PFSK-1 (cell line): ENCODE results near the gene TMEM87B.

ENCODE experiments used
- FOXP2 ChIP-seq: optimal IDR thresholded peaks from 2 replicates; pipeline ENCODE3; 2011; ENCODE audit warnings: borderline replicate concordance, control low read depth, inconsistent platforms; ENCODE audit not compliant: insufficient read depth; ENCODE audit errors: extremely low read length, extremely low read depth
- POLR2AphosphoS5 ChIP-seq: IDR thresholded peaks from 2 replicates; pipeline ENCODE4 v1.6.1; 2012; ENCODE audit warnings: low read depth, mild to moderate bottlenecking, control low read depth, low read length, moderate library complexity
- SIN3A ChIP-seq: IDR thresholded peaks from 2 replicates; pipeline ENCODE4 v1.6.1; 2012; ENCODE audit warnings: mild to moderate bottlenecking, low read length, moderate library complexity, borderline replicate concordance; ENCODE audit not compliant: insufficient read depth
- TAF1 ChIP-seq: IDR thresholded peaks from 2 replicates; pipeline ENCODE4 v1.6.1; 2012; ENCODE audit warnings: low read length, control low read depth, borderline replicate concordance; ENCODE audit not compliant: insufficient read depth
- TF ChIP-seq, protein P1 (sequence below), 2 experiments: IDR thresholded peaks; 2 replicates each; pipeline versions ENCODE4 v1.6.1 to v1.8.0; 2011 to 2012; ENCODE audit warnings: low read depth in 2 of 2, low read length in 2 of 2, control low read depth in 1 of 2, inconsistent platforms in 1 of 2, mild to moderate bottlenecking in 1 of 2, moderate library complexity in 1 of 2; ENCODE audit not compliant: insufficient read depth in 1 of 2

The TMEM87B gene

DNA sequence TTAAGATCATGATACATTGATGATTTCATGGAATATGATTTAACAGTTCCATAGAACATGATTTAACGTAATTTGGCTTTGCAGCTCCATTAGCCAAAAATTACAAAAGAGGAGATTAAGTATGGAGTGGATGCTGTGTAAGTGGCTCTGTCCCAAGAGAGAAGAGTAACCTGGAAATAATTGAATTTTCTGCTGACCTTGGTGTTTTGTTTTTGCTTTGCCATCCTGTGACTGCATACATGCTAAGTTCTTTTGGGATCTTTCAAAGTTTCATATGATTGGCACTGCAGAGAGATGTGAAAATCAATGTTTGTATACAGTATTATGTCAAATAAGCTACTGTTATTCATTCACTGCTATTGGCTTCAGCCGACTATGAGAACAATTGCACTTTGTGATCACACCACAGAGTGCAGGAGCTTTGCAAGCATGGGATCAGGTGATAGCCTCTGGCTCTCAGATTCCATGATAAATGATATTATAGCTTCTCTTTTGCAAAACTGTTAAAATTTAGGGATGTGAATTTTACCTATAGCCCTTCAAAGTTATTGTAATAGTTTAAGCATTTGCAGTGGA, 46.1 kb upstream of the TMEM87B start:
- no peak for TF ChIP-seq TAF1
- no peak for TF ChIP-seq FOXP2
- no peak for TF ChIP-seq SIN3A
- TF ChIP-seq, protein P1, sequence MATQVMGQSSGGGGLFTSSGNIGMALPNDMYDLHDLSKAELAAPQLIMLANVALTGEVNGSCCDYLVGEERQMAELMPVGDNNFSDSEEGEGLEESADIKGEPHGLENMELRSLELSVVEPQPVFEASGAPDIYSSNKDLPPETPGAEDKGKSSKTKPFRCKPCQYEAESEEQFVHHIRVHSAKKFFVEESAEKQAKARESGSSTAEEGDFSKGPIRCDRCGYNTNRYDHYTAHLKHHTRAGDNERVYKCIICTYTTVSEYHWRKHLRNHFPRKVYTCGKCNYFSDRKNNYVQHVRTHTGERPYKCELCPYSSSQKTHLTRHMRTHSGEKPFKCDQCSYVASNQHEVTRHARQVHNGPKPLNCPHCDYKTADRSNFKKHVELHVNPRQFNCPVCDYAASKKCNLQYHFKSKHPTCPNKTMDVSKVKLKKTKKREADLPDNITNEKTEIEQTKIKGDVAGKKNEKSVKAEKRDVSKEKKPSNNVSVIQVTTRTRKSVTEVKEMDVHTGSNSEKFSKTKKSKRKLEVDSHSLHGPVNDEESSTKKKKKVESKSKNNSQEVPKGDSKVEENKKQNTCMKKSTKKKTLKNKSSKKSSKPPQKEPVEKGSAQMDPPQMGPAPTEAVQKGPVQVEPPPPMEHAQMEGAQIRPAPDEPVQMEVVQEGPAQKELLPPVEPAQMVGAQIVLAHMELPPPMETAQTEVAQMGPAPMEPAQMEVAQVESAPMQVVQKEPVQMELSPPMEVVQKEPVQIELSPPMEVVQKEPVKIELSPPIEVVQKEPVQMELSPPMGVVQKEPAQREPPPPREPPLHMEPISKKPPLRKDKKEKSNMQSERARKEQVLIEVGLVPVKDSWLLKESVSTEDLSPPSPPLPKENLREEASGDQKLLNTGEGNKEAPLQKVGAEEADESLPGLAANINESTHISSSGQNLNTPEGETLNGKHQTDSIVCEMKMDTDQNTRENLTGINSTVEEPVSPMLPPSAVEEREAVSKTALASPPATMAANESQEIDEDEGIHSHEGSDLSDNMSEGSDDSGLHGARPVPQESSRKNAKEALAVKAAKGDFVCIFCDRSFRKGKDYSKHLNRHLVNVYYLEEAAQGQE (IDR thresholded peaks at IDR 0.05; ENCODE audit: insufficient read depth in 1 of 2, low read depth in 2 of 2, low read length in 2 of 2): no peak
- TF ChIP-seq POLR2AphosphoS5: no peak

DNA sequence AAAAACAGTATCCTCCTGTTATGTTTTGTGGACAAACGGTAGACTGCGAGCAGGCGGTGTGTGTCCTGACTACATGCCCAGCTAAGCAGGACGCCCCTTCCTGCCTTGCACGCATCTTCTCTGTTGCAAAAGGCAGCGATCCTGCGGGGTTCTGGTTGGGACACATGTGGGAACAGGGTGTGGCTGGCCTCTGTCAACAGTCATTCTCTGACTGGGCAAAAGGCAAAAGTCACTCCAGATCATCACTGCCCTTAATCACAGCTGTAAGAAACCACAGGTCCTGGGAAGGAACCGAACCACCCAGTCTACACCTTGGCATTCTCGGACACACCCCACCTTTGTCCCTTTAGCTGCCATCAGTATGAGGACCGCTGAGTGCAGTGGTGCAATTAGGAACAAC, 44.3 kb upstream of the TMEM87B start:
- TF ChIP-seq, protein P1 (IDR thresholded peaks at IDR 0.05; ENCODE audit: insufficient read depth in 1 of 2, low read depth in 2 of 2, low read length in 2 of 2): no peak
- TF ChIP-seq POLR2AphosphoS5 (no peak), FOXP2 (no peak), SIN3A (no peak), TAF1 (no peak)

DNA sequence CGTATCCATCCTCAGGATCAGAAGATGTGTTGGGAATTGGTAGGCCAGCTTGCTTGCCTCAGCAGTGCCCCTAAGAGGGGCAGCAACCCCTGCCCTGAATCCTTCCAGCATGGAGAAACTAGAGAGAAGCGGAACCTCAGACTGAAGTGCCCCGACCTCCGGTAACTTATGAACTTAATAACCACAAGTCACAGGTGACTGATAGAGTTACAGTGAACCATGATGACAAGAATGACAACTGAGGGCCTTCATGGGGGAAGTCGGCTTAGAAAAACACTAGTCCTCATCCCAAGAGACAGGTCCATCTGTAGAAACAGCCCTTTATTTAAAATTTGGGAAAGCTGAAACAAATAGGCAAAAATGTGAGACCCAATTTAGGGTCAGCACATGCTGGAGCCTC, 42.5 kb upstream of the TMEM87B start:
- TF ChIP-seq POLR2AphosphoS5: no peak
- TF ChIP-seq TAF1: no peak
- TF ChIP-seq, protein P1 (IDR thresholded peaks at IDR 0.05; ENCODE audit: insufficient read depth in 1 of 2, low read depth in 2 of 2, low read length in 2 of 2): no peak
- no peak for TF ChIP-seq SIN3A
- no peak for TF ChIP-seq FOXP2

DNA sequence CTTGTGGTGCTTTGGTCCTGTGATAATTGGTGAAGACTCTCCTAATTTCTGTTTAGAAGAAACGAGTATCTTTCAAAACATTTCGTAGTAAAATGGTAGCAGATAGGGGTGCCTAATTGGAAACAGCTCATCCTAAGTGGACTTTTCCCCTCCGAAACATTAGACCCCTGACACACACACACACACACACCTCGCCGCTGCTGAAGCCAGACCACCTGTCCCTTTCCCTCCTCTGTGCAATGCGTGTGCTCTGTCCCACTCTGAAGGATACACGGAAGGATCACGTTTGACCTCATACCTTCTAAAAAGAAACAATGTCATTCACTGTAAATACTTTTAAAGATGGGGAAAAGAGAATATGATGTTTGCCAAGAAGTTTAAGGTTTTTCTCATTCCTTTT, 36.2 kb upstream of the TMEM87B start:
- TF ChIP-seq, protein P1 (IDR thresholded peaks at IDR 0.05; ENCODE audit: insufficient read depth in 1 of 2, low read depth in 2 of 2, low read length in 2 of 2): no peak
- no peak for TF ChIP-seq FOXP2
- TF ChIP-seq TAF1: no peak
- no peak for TF ChIP-seq POLR2AphosphoS5
- TF ChIP-seq SIN3A: no peak

DNA sequence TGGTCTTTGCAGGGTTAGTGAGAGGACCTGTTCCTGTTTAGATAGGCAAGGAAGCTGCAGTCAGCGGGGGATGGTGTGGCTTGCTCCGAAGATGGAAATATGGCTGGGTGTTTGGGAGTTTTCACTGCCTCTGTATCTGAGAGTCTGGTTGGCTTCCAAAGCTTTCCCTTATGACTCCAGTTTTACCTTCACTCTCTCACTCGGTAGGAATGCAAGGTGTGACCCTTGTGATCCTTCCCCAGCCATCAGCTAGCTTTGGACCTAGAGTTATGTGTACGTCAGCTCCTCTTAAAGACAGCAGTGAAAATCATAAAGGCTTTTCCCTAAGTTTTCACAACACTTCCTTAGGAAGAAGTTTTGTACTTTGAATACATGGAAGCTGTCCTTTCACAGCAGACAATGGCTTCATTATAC, 35.5 kb upstream of the TMEM87B start:
- TF ChIP-seq FOXP2 (no peak), POLR2AphosphoS5 (no peak), TAF1 (no peak), SIN3A (no peak; the same call in 1 of the 2 replicates)
- TF ChIP-seq, protein P1 (IDR thresholded peaks at IDR 0.05; ENCODE audit: insufficient read depth in 1 of 2, low read depth in 2 of 2, low read length in 2 of 2): no peak
